ENCODE measurements around the gene TFEC. TPM values are rescaled to one million over a fixed set of nuclear protein-coding genes. Genes with fewer than 3 reads are reported as not detected.

Gene TFEC
- polyA plus RNA-seq, 1 of the 3 experiments (the other 2 are of a cell fraction) = not detected

GRCh38 chr7:115885550-115885949 lies 145.0 kb downstream of the TFEC start:
- Histone ChIP-seq H3K4me1 (ENCODE audit: control insufficient read depth in 1 of 2, insufficient read depth in 2 of 2, low read depth in 1 of 2, low read length in 1 of 2) (no peaks in the 10 kb centered on the region), H3K4me3 (ENCODE audit: low read depth in 2 of 2, low read length in 1 of 2) (no peak overlapping the region), H3K4me2 (no peak overlapping the region), H3K9ac (no peak overlapping the region), H3K27me3 (ENCODE audit: insufficient read depth) (peaks cover 6% of the 10 kb centered on the region), H3K36me3 (replicated peaks in 1 of 2; ENCODE audit: control insufficient read depth in 1 of 2, insufficient read depth in 2 of 2, low read length in 1 of 2) (no peaks in the 10 kb centered on the region), H2AFZ (ENCODE audit: low read depth) (no peak overlapping the region), H3F3A (replicated peaks; ENCODE audit: insufficient read depth) (no peaks in the 10 kb centered on the region), H3K27ac (ENCODE audit: low read depth in 2 of 2, low read length in 1 of 2) (no peak overlapping the region), H4K20me1 (ENCODE audit: insufficient read depth) (no peaks in the 10 kb centered on the region), H3K9me3 (no peaks in the 10 kb centered on the region), H3K79me2 (ENCODE audit: insufficient read depth) (no peaks in the 10 kb centered on the region), H3K9me2 (no peaks in the 10 kb centered on the region)
- no peak for DNase-seq
- CTCF ChIA-PET = no interaction called here
- WGBS (ENCODE audit: low lambda C conversion rate) = 2% methylated on average over 2 of the region's 2 CpGs
- POLR2A ChIA-PET = no interaction called here
- no peak for TF ChIP-seq FOXM1 (IDR thresholded peaks at IDR 0.05; ENCODE audit: low read depth)
- no peak for TF ChIP-seq SMC3 (IDR thresholded peaks at IDR 0.05; ENCODE audit: low read depth, low read length)
- no peak for TF ChIP-seq MXI1 (IDR thresholded peaks at IDR 0.05; ENCODE audit: low read depth, low read length)
- TF ChIP-seq USF1 (IDR thresholded peaks at IDR 0.05; ENCODE audit: borderline replicate concordance, low read depth) = no peak
- TF ChIP-seq EP300 (IDR thresholded peaks at IDR 0.05; ENCODE audit: borderline replicate concordance in 1 of 2, low read depth in 1 of 2, low read length in 1 of 2) = no peak
- no peak for TF ChIP-seq TCF12 (IDR thresholded peaks at IDR 0.05)
- TF ChIP-seq RXRA (IDR thresholded peaks at IDR 0.05; ENCODE audit: borderline replicate concordance, low read depth) = no peak
- no peak for TF ChIP-seq EZH2phosphoT487 (IDR thresholded peaks at IDR 0.05; ENCODE audit: borderline replicate concordance, low read depth)
- TF ChIP-seq MAX (IDR thresholded peaks at IDR 0.05; ENCODE audit: low read depth) = no peak
- TF ChIP-seq RCOR1 (IDR thresholded peaks at IDR 0.05; ENCODE audit: low read length) = no peak
- no peak for TF ChIP-seq YY1 (IDR thresholded peaks at IDR 0.05; ENCODE audit: low read depth)
- no peak for TF ChIP-seq TAF1 (IDR thresholded peaks at IDR 0.05; ENCODE audit: borderline replicate concordance, low read depth, low read length)
- TF ChIP-seq IRF3 (IDR thresholded peaks at IDR 0.05; ENCODE audit: low read depth, low read length) = no peak
- TF ChIP-seq RAD21 (IDR thresholded peaks at IDR 0.05; ENCODE audit: low read length) = no peak
- no peak for TF ChIP-seq USF2 (IDR thresholded peaks at IDR 0.05; ENCODE audit: borderline replicate concordance, low read depth, low read length)
- no peak for TF ChIP-seq POLR2AphosphoS5 (IDR thresholded peaks at IDR 0.05; ENCODE audit: low read depth, low read length)
- no peak for TF ChIP-seq REST (IDR thresholded peaks at IDR 0.05; ENCODE audit: low read depth, low read length)
- no peak for TF ChIP-seq CTCF (IDR thresholded peaks at IDR 0.05)
- no peak for TF ChIP-seq MEF2A (IDR thresholded peaks at IDR 0.05; ENCODE audit: borderline replicate concordance, low read depth)
